KOPT-K1 (cell line): Measurements from ENCODE around the gene SYPL1.
"Not testable (repeated sequence)": the region's sequence is repeated elsewhere in the genome, so short reads cannot be mapped to it uniquely, and the experiment has no call there.

ENCODE experiments used
- H3K27ac ChIP-seq: fragments of 200-600 bp; sonication (generic); 2 replicates; pipeline ENCODE4 v1.5.1; 2016; ENCODE audit warnings: antibody characterized with exemption, mild to moderate bottlenecking, low read depth, low read length; ENCODE audit not compliant: poor library complexity, severe bottlenecking
- H3K36me3 ChIP-seq: fragments of 200-600 bp; sonication (generic); 2 replicates; pipeline ENCODE4 v1.5.1; 2017; ENCODE audit warnings: antibody characterized with exemption, mild to moderate bottlenecking, low read length, moderate library complexity; ENCODE audit not compliant: insufficient read depth
- H3K9me3 ChIP-seq: fragments of 200-600 bp; sonication (generic); 2 replicates; pipeline ENCODE4 v1.5.1; 2017; ENCODE audit warnings: antibody characterized with exemption, low read length, mild to moderate bottlenecking; ENCODE audit not compliant: insufficient read depth, poor library complexity, severe bottlenecking

The SYPL1 gene

DNA sequence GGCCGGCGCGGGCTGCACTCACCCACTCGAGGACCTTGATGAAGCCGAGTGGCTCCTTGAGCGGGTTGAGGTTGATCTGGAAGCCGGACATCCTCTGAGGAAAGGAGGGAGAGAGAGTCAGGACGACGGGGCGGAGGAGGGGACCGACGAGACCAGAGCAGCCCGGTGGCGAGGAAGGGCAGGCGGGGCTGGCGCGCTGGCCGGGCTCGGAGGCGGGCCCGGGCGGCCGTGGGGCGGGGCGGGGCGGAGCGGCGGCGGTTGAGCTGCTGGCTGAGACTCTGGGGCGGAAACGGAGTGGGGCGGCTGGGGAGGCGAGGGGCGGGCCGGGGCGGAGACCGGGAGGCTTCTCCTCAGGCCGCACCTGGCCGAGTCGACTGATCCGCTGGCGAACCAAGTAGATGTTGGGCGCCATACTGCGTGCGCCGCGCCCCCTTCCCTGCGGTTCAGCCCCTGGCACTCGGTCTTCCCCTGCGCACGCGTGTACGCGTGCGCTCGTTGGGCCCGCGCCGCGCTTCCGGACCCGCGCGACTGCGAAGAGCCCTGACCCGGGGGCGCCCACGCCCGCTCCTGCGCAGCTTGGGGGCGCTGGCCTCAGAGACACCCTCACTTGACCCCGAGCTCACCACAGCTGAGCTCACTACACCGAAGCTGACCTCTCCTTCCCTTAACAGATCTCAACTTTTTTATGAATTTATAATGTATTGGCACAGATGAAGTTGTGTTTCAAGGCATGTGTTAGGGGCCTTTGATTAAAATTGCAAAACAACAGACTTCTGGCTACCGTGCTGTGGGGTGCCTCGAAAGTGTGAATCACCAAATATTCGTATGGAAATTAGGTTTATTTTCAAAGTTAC is at the start of gene SYPL1:
Gene SYPL1 (minus strand): TSS at position 195 of the 854 bp plus-strand sequence. CDS start 104 bp downstream, at position 91.
- H3K9me3 ChIP-seq = no peaks in the 10 kb centered on the region
- H3K27ac ChIP-seq = peak within 1 kb of the TSS; percentile 99
- H3K36me3 ChIP-seq = peaks cover 8% of the 10 kb centered on the region

DNA sequence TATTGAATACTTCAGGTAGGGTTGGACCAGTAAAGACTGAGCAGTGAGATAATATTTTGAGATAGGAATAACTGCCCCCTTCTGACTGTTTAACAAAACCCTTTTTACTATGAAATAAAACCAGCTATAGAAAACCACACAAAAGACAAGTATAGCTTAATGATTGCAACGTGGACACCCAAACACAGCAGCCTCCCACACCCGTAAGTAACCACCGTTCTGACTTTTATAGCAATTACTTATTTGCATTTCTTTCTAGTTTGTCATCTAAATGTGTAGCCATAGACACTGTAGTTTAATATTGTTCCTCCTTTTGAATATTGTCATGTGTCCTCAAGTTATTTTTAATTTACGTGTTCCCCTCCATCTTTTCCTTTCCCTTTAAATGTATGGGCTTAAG is 42.9 kb upstream of the SYPL1 start:
- Histone ChIP-seq H3K9me3 (peaks cover 4% of the 10 kb centered on the region), H3K27ac (no peak overlapping the region), H3K36me3 (no peaks in the 10 kb centered on the region)

DNA sequence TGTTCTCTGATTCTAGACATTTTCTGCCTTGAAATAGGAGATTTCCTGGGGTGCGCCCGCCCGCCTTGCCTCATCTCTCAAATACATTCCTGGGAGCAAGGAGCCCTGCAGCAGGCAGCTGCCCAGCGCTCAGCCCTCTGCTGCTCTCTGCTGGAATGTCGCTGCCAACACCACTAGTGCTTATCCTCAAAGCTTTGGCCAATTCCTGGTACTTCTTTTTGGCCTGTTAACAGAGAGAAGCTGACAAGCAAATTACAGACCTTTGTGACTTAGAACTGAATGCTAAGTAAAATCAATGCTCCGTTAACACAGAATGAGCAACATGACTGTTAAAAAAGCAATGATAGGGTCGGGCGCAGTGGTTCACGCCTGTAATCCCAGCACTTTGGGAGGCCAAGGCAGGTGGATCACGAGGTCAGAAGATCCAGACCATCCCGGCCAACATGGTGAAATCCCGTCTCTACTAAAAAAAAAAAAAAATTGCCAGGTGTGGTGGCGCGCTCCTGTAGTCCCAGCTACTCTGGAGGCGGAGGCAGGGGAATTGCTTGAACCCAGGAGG is 41.9 kb upstream of the SYPL1 start:
- Histone ChIP-seq H3K9me3 (no peaks in the 10 kb centered on the region), H3K27ac (no peak overlapping the region), H3K36me3 (no peaks in the 10 kb centered on the region)

DNA sequence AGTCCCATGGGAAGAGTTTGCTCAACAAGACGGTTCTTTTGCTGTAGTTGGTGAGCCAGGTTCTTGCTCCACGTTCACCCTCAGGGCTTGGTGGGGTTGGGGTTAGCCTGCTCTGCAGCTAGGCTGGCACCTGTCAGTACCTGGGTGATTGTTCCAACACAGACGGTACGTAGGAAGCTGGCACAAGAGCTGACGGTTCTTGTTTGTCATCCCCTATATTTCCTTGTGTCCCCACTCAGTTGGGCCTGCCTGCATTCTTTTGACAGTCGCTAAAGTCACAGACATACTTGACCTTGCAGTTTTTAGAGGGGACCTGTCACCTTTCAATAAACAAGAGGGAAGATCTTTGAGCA is 40.2 kb upstream of the SYPL1 start:
- H3K9me3 ChIP-seq = no peaks in the 10 kb centered on the region
- H3K36me3 ChIP-seq = no peaks in the 10 kb centered on the region
- no peak overlapping the region for H3K27ac ChIP-seq

DNA sequence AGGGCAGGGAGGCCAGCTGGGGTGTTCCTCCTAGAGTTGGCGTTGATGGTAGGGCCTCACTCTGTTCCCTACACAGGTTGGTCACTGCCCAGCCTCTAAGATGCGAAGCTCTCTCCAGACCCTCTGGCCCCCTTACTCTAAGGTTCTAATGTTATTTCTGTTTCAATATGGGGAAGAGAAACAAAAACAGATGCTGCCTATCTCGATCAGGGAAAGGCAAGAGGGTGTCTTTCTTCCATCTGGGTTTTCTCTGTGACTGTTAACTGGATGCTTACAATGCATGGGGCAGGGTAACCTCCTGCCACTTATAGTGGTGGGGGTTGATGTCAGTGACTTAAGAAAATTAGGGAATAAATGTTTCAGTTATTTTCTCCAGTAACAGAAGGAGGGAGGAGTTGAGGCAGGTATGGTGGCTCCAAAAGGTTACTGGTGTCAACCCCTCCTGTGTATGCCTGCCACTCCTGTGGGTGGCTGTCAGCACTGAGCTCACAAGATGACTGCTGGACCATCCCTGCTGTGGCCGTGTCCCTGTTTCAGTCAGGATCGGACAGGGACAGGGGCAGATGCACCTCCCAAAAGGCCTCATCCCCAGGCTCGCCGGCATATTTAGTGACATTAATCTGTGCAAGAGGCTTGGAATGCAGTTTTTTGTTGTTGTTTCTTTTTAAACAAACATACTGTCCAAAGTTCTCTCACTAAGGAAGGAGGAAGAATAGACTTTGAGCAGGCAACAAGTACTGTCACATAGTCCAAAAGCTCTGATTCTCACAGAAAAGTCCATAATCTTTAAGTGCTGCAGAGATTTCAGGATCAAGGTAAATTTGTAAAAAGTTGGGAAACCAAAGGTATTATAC is 39.6 kb upstream of the SYPL1 start:
- Histone ChIP-seq H3K36me3 (no peaks in the 10 kb centered on the region), H3K27ac (no peak overlapping the region), H3K9me3 (no peaks in the 10 kb centered on the region)

DNA sequence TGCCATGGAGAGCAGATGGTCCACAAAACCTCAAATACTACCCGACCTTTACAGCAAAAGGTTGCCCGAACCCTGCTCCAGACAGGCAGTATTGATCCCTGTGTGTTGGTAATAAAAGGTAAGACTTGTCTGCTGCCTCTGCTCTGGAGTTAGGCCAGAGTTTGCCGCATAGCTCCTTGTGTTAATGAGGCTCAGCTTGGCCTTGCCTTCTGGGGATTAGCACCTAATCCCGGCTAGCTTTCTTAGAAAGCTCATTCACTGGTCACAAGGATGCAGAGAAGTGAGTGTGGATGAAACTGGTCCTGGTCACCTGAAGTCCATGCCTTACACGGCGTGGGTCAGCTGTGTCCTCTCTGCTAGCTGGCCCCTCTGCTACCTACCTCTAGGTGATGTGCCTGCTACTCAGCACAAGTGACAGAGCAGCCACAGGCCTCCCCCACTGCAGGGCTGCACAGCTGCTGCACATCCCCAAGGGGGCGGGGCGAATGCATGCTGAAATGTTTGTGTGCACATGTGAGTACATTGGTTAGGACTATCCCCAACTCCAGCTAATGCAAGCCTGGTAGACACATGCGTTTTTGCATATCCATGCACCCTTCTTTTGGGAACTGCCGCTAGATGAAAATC is 31.7 kb upstream of the SYPL1 start:
- no peaks in the 10 kb centered on the region for H3K9me3 ChIP-seq
- no peaks in the 10 kb centered on the region for H3K36me3 ChIP-seq
- H3K27ac ChIP-seq = no peak overlapping the region

DNA sequence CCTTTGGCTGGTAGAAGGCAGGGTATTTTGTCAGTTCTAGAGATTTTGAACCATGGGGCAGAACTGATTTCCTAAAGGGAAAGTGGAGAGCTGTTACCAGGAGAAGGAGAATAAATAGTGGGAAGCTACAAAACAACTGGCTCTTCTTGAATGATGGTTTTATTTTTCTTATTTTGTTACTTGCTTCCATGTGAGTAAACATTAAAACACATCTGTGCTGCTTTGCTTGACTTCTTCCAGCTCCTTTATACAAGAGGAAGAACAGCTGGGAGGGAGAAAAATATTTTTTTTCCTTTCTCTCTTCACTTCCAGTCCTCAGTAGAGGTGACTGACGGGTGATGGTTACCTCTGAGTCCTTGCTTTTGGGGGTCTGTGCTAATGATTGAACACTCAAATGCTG is 30.0 kb upstream of the SYPL1 start:
- Histone ChIP-seq H3K9me3 (no peaks in the 10 kb centered on the region), H3K36me3 (no peaks in the 10 kb centered on the region), H3K27ac (no peak overlapping the region)

DNA sequence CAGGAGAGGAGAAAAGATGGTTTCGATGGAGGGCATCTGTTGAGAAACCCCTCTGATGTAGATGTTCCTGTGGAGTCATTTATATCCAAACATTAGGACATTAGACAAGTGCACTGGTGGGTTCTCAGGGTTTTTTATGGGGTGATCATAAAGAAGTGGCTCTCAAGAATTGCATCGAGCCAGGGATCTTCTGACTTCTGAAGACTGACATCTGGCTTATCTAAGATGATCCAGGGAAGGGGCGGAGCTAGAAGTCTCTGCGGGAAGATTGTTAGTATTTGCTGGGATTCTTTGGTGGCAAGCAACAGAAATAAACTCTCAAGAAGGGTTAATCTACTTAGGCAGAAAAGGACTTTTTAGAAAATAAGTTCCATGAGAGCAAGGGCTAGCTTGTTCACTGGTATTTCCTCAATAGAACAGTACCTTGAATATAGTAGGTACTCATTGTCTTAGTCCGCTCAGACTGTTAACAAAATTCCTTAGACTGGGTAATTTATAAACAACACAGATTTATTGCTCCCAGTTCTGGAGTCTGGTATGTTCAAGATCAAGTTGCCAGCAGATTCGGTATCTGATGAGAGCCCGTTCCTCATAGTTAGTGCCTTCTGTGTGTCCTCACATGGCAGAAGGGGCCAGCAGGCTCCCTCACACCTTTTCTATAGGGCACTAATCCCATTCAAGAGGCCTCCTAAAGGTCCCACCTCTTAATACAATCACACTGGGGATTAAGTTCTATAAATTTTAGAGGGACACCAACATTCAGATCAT is 28.5 kb upstream of the SYPL1 start:
- Histone ChIP-seq H3K36me3 (no peaks in the 10 kb centered on the region), H3K27ac (no peak overlapping the region), H3K9me3 (no peaks in the 10 kb centered on the region)

DNA sequence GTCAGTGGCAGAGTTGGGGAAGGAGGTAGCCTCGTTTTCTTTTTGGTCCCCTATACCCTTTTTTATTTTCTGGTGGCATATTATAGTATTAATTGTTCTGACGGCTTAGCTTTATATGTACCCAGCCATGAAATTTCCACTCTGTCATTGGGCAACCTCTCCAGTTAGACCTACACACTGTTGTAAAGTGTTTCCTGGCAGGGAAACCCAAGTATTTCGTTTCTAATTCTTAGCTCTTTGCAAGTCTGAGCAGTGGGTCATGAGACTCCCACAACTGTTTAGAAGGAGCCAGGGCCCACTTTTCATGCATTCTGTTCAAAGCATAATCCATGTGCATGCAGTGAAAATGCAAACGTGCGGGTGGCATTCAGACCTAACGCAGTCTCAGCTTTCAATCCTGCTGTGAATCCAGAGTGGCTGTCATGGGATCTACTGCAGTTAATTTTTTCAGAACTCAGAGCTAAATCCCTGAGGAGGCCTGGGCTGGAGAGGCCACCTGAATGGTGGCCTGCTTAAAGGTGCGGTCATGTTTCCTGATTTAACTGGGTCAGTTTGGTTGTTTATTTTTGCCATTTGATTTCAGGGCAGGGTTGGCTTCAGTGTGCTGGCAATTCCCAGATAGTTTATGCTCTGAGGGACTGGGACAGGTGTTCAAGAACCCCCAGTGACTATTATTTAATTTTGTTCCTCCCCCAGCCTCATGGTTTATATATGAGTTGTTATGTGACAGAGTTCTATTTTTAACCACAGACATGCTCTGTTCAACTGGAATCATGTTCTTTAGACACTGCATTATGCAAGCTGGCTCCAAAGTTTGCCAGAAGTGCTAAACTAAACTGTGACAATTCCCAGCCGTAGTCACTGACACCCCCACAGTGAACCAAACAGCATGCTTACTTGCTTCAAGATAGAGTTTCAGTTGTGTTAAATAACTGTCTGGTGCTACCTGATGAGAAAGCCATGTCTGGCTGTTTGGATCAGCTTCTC is 27.4 kb upstream of the SYPL1 start:
- Histone ChIP-seq H3K27ac (no peak overlapping the region), H3K9me3 (no peaks in the 10 kb centered on the region), H3K36me3 (no peaks in the 10 kb centered on the region)

DNA sequence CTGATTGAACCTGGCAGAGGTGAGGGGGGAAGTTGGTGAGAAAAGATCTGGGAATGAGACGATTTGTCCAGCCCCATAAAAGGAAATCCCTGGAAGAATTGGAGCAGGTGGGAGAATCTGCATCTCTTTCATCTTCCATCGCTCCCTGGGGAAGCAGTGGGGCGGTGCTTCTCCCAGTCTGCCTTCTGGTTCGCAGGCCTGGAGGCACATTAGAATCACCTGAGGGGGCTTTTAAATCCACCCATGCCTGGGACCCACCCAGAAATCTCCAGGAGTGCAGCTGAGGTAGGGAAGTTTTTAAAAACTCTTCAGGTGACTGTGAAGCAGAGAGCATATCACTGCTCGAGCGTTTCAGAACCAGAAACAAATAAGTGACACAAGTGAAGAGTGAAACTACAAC is 26.7 kb upstream of the SYPL1 start:
- Histone ChIP-seq H3K36me3 (no peaks in the 10 kb centered on the region), H3K27ac (no peak overlapping the region), H3K9me3 (no peaks in the 10 kb centered on the region)

DNA sequence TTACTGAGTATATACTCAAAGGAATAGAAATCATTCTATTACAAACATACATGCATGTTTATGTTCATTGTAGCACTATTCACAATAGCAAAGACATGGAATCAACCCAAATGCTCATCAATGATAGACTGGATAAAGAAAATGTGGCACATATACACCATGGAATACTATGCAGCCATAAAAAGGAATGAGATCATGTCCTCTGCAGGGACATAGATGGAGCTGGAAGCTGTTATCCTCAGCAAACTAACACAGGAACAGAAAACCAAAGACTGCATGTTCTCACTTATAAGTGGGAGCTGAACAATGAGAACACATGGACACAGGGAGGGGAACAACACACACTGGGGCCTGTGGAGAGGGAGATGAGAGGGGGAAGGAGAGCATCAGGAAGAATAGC is 26.1 kb upstream of the SYPL1 start:
- not testable (repeated sequence) for H3K36me3 ChIP-seq, H3K27ac ChIP-seq, H3K9me3 ChIP-seq

DNA sequence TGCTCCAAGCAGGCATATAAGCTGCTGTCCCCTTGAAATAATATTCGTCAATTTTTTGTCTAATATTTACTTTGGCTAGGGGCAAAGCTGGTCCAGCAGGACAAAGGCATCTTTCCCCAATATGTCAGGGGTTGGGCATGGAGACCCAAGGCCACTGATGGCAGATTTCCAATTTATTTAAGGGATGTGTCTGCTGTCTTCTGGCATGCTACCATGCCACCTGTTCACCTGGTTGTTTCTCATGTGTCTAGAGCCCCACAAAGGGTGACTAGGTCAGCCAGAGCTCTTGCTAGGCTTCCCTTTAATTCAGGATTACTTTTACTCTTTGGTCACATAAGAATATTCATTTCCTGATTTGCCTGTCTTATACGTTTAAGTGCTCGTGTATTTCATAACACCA is 22.1 kb upstream of the SYPL1 start:
- H3K27ac ChIP-seq = no peak overlapping the region
- H3K9me3 ChIP-seq = no peaks in the 10 kb centered on the region
- H3K36me3 ChIP-seq = no peaks in the 10 kb centered on the region

DNA sequence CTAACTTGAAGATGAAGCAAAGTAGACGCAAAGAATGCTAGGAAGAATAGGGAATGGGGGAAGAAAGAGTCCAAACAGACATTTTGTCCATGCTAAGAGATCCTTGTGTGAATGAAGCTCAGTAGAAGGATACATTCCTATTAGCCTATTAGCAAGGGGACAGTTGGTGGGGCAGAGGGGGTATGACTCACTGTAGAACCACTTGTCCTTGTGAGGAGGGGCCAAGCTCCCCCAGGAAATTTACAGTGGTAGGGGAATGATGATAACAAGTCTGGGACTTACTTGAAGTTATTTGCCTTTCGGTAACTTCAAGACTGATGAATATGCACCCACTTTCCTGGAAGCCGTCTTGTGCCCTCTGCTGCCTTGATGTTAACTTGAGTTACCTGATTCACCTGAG is 17.2 kb upstream of the SYPL1 start:
- H3K27ac ChIP-seq = no peak overlapping the region
- no peaks in the 10 kb centered on the region for H3K36me3 ChIP-seq
- H3K9me3 ChIP-seq = no peaks in the 10 kb centered on the region

DNA sequence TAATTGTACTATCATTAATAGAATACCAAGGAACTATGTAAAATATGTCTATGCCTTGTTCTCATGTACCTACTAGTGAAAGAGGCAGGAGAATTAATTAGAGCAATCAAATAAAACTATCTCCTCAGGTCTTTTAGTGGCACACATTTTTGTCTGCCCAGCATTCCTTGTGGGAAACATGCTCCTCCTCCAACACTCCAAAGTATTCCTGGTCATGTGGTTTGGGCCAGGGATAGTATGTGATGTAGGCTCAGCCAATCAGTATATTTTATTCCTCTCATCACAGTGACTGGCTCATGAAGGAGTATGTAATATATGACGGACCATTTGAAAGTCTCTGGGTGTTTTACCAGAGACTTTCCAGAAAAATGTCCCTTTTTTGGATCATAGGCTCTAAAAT is 16.7 kb upstream of the SYPL1 start:
- no peaks in the 10 kb centered on the region for H3K36me3 ChIP-seq
- no peaks in the 10 kb centered on the region for H3K9me3 ChIP-seq
- no peak overlapping the region for H3K27ac ChIP-seq
